HCT116 (cell line): Measurements from ENCODE around the gene IP6K2. TPM values are rescaled to one million over a fixed set of nuclear protein-coding genes. Genes with fewer than 3 reads are reported as not detected.

Experiments used
- ATAC-seq: fragments of 200-7000 bp; cut with Tn5 transposase; 2 replicates; pipeline ENCODE4 v1.9.1; 2020; ENCODE audit warnings: mild to moderate bottlenecking, moderate library complexity
- BruUV-seq: library from RNA; stranded (reverse); fragments of 400-500 nt; replicated peaks from 2 replicates; lab custom pipeline; 2021; lab: Mats Ljungman, UMichigan
- CTCF ChIA-PET: fragments of 300-600 bp; sonication (Branson Sonifier 250); formaldehyde crosslinking; loops from one replicate; lab custom pipeline; 2021; ENCODE audit warnings: antibody characterized with exemption; lab: Charles Lee
- POLR2A ChIA-PET: fragments of 300-600, 350-600 bp; sonication (Branson Sonifier 250); formaldehyde crosslinking; loops from one replicate; lab custom pipeline; 2021; ENCODE audit warnings: antibody characterized with exemption; lab: Charles Lee
- RAD21 ChIA-PET, 2 experiments: fragments of 300-600 bp; sonication (Branson Sonifier 250); formaldehyde crosslinking; loops; one replicate each; lab custom pipeline; 2023; ENCODE audit warnings: low total read pairs in 2 of 2; ENCODE audit not compliant: uncharacterized antibody in 2 of 2, unreplicated experiment in 2 of 2, low non-redundant PET in 1 of 2; lab: Charles Lee
- DNase-seq: peaks from one replicate; pipeline ENCODE4 v3.0.0-alpha.2; 2010; ENCODE audit warnings: low read depth, low spot score
- H2AFZ ChIP-seq: fragments of 200-600 bp; shearing (Covaris generic), sonication (generic); 2 replicates; pipeline ENCODE4 v1.6.1; 2017; ENCODE audit warnings: low read depth, mixed run types, mixed read lengths, antibody characterized with exemption, low read length; ENCODE audit not compliant: poor library complexity, severe bottlenecking
- H3K27ac ChIP-seq: 2 replicates; pipeline ENCODE4 v1.5.1; 2012; ENCODE audit warnings: low read depth, low read length
- H3K27me3 ChIP-seq: fragments of 200-600 bp; sonication (generic); 2 replicates; pipeline ENCODE4 v1.6.1; 2016; ENCODE audit warnings: mixed run types, low read length, mixed read lengths; ENCODE audit not compliant: insufficient read depth
- H3K36me3 ChIP-seq, 2 experiments: fragments of 200-500 bp in 1 of 2; fragments of 200-600 bp in 1 of 2; sonication (Bioruptor generic) in 1 of 2; sonication (generic) in 1 of 2; 2 replicates each; pipeline versions ENCODE4 v1.5.1 to v1.6.1; 2014 to 2016; ENCODE audit warnings: low read length in 2 of 2, inconsistent platforms in 1 of 2, mixed read lengths in 1 of 2, mixed run types in 1 of 2; ENCODE audit not compliant: insufficient read depth in 2 of 2, control insufficient read depth in 1 of 2
- H3K4me1 ChIP-seq, 2 experiments: fragments of 200-600 bp in 1 of 2; sonication (generic) in 1 of 2; 2 replicates each; pipeline versions ENCODE4 v1.5.1 to v1.6.1; 2012 to 2017; ENCODE audit warnings: low read length in 2 of 2, inconsistent platforms in 1 of 2, mild to moderate bottlenecking in 1 of 2, mixed read lengths in 1 of 2, mixed run types in 1 of 2, moderate library complexity in 1 of 2; ENCODE audit not compliant: insufficient read depth in 2 of 2, control insufficient read depth in 1 of 2
- H3K4me2 ChIP-seq: fragments of 200-600 bp; sonication (generic); 2 replicates; pipeline ENCODE4 v1.6.1; 2017; ENCODE audit warnings: mixed run types, low read length, mixed read lengths
- H3K4me3 ChIP-seq, 2 experiments: fragments of 200-600 bp in 1 of 2; sonication (generic) in 1 of 2; replicated peaks in 1 of 2; 2 replicates each; pipeline ENCODE4 v1.5.1; 2011 to 2016; ENCODE audit warnings: low read length in 2 of 2, control low read depth in 1 of 2, low read depth in 1 of 2, mild to moderate bottlenecking in 1 of 2, mixed read lengths in 1 of 2, mixed run types in 1 of 2
- H3K79me2 ChIP-seq: fragments of 200-600 bp; sonication (generic); 2 replicates; pipeline ENCODE4 v1.6.1; 2017; ENCODE audit warnings: mild to moderate bottlenecking, mixed run types, low read length, moderate library complexity, mixed read lengths; ENCODE audit not compliant: insufficient read depth
- H3K9ac ChIP-seq: fragments of 200-600 bp; sonication (generic); 2 replicates; pipeline ENCODE4 v1.6.1; 2016; ENCODE audit warnings: low read length, mixed read lengths
- H3K9me2 ChIP-seq: fragments of 200-600 bp; sonication (generic), shearing (Covaris generic); 2 replicates; pipeline ENCODE4 v1.6.1; 2017; ENCODE audit warnings: mixed run types, mild to moderate bottlenecking, moderate library complexity; ENCODE audit not compliant: insufficient read depth
- H3K9me3 ChIP-seq, 2 experiments: fragments of 200-500 bp in 1 of 2; fragments of 200-600 bp in 1 of 2; sonication (Bioruptor generic) in 1 of 2; sonication (generic) in 1 of 2; 2 replicates each; pipeline ENCODE4 v1.6.1; 2014 to 2017; ENCODE audit warnings: low read length in 2 of 2, mixed read lengths in 2 of 2, inconsistent platforms in 1 of 2, low read depth in 1 of 2, mild to moderate bottlenecking in 1 of 2, mixed run types in 1 of 2, moderate library complexity in 1 of 2; ENCODE audit not compliant: control insufficient read depth in 1 of 2, insufficient read depth in 1 of 2
- H4K20me1 ChIP-seq: fragments of 200-600 bp; sonication (generic), shearing (Covaris generic); 2 replicates; pipeline ENCODE4 v1.6.1; 2017; ENCODE audit warnings: mixed run types, mild to moderate bottlenecking, moderate library complexity; ENCODE audit not compliant: insufficient read depth
- EGR1 ChIP-seq: IDR thresholded peaks from 2 replicates; pipeline ENCODE4 v1.6.1; 2012; ENCODE audit warnings: low read depth
- POLR2AphosphoS5 ChIP-seq: IDR thresholded peaks from 2 replicates; pipeline ENCODE4 v1.6.1; 2011; ENCODE audit warnings: mild to moderate bottlenecking, low read depth, low read length, moderate library complexity
- TCF7L2 ChIP-seq: IDR thresholded peaks from 2 replicates; pipeline ENCODE4 v1.7.0; 2011; ENCODE audit warnings: borderline replicate concordance, inconsistent platforms; ENCODE audit not compliant: insufficient read depth, insufficient read length; ENCODE audit errors: extremely low read depth
- YY1 ChIP-seq: IDR thresholded peaks from 2 replicates; pipeline ENCODE4 v1.6.1; 2011; ENCODE audit warnings: low read length, low read depth, moderate library complexity, mild to moderate bottlenecking; ENCODE audit not compliant: insufficient replicate concordance; ENCODE audit errors: extremely low read depth
- intact Hi-C: fragments of 100-400 bp; cut with micrococcal nuclease; formaldehyde crosslinking; loops from 2 replicates; pipeline ENCODE4 v1.10.0; 2022
- total RNA-seq: library from RNA; stranded (reverse); gene quantifications from one replicate; pipeline ENCODE4 v1.2.1, GENCODE V29; 2021; ENCODE audit not compliant: unreplicated experiment

IP6K2 gene
- total RNA-seq, 1 experiment from 2014 or later: 89.5 TPM

DNA sequence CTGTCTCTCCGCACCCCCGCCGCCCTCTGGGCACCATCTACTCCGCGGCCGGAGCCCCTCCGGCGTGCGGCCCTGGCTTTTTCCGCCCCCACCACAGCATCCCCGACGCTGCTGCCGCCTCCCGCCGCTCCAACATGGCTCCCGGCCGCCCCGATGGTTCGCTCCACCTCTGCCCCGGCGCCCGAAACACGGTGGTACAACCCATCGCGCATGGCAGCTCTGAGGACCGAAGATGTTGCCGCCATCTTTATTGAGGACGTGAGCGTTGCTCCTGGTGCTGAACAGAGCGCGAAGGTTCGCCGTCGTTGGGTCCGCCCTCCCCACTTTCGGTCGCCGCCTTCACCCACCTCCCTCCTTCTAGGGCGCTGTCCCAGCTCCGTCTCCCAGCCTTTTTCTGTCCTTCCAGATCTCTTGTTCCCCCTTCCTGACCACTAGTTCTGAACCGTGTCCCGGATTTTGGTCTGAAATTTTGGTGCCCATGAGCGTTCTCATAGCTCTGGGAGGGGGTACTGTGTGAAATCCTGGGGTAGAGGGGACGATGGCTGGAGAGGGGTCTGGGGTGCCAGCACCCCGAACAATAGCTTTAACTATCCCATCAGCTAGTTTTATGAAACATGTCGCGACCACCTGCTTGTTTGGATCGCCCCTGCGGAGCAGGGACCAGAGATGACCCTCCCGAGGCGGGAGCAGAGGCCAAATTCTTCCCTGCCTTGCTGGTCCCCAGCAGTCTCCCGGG lies 54.1 kb downstream of the IP6K2 start, which contains the start of gene CELSR3:
Gene CELSR3, minus strand, starts transcription at position 134 of the 736 bp plus-strand sequence. CDS start 252 bp downstream, outside the sequence.
- Histone ChIP-seq H3K79me2 (no peaks in the 10 kb centered on the region), H3K27me3 (no peaks in the 10 kb centered on the region), H2AFZ (no peak within 1 kb of the TSS)
- RAD21 ChIA-PET: interaction anchor here in 1 of 2 experiments (1.6 kb wide), 1 partner anchor 27 kb away, joined by 4 read pairs; the partner anchor contains the start of gene SLC26A6
- TF ChIP-seq POLR2AphosphoS5: peak; percentile 64
- peak; percentile 94 for TF ChIP-seq YY1
- TF ChIP-seq EGR1: no peak
- TF ChIP-seq TCF7L2: peak; percentile 38
- TF ChIP-seq, all 23 proteins: peak for 3
- ATAC-seq (peak; percentile 31), DNase-seq (peak; percentile 75)
- peak within 1 kb of the TSS; percentile 55 to 56 for H3K4me3 ChIP-seq
- POLR2A ChIA-PET: interaction anchor here (0.7 to 2.6 kb wide), 6 partner anchors 16 to 358 kb away, joined by 3 to 15 read pairs (median 3); partner anchors contain the start of genes NCKIPSD and SLC26A6
- CTCF ChIA-PET: interaction anchor here (1.0 to 2.2 kb wide), 6 partner anchors 13 to 105 kb away, joined by 3 to 12 read pairs (median 4); partner anchors contain the start of genes NCKIPSD and SLC26A6
- H3K9me2 ChIP-seq: no peaks in the 10 kb centered on the region
- H3K9ac ChIP-seq: peak within 1 kb of the TSS; percentile 75
- peaks cover 0 to 6% of the 10 kb centered on the region in 2 experiments; a peak in 1 of 4 replicates for H3K9me3 ChIP-seq
- intact Hi-C loops: loop anchor here (10.0 kb wide), 1 partner anchor 108 kb away; the partner anchor contains the start of gene PFKFB4
- H3K4me2 ChIP-seq: peak within 1 kb of the TSS; percentile 76
- H4K20me1 ChIP-seq: no peaks in the 10 kb centered on the region
- BruUV-seq: TSS peak; percentile 90
- no peaks in the 10 kb centered on the region for H3K36me3 ChIP-seq
- peaks cover 8 to 20% of the 10 kb centered on the region in 2 experiments for H3K4me1 ChIP-seq
- H3K27ac ChIP-seq: peak within 1 kb of the TSS; percentile 77
